K562 (cell line): ENCODE measurements around the gene ALOXE3. TPM values are rescaled to one million over a fixed set of nuclear protein-coding genes. Genes with fewer than 3 reads are reported as not detected.
A peak's percentile ranks its signal among the peaks of the same experiment; 100 is the strongest.

ENCODE experiments used
- CCAR2 ChIP-seq: fragments of 200-400 bp; formaldehyde crosslinking; IDR thresholded peaks from 2 replicates; pipeline ENCODE4 v1.6.1; 2017; ENCODE audit warnings: mild to moderate bottlenecking, low read depth, low read length
- CXXC5 ChIP-seq: fragments of 250-450 bp; sonication (Bioruptor Pico); IDR thresholded peaks from 2 replicates; pipeline ENCODE4 v1.8.0; 2022; ENCODE audit warnings: inconsistent platforms, mild to moderate bottlenecking, moderate library complexity
- DIDO1 ChIP-seq: fragments of 450-650 bp; IDR thresholded peaks from 2 replicates; pipeline ENCODE4 v1.6.1; 2016; ENCODE audit warnings: low read depth, missing biosample characterization, missing genetic modification characterization
- GATAD2B ChIP-seq: fragments of 450-650 bp; IDR thresholded peaks from 2 replicates; pipeline ENCODE4 v1.6.1; 2017; ENCODE audit warnings: mild to moderate bottlenecking, borderline replicate concordance
- HDAC2 ChIP-seq: fragments of 450-650 bp; IDR thresholded peaks from 2 replicates; pipeline ENCODE4 v1.6.1; 2016; ENCODE audit warnings: mild to moderate bottlenecking
- NCOR1 ChIP-seq: fragments of 450-650 bp; IDR thresholded peaks from 2 replicates; pipeline ENCODE4 v1.6.1; 2016; ENCODE audit warnings: mild to moderate bottlenecking, moderate library complexity
- PHB2 ChIP-seq: fragments of 450-650 bp; IDR thresholded peaks from 2 replicates; pipeline ENCODE4 v1.6.1; 2017; ENCODE audit warnings: low read depth
- ZSCAN32 ChIP-seq: fragments of 450-650 bp; formaldehyde crosslinking; IDR thresholded peaks from 2 replicates; pipeline ENCODE4 v1.4.0; 2020; ENCODE audit warnings: mild to moderate bottlenecking, moderate library complexity
- polyA plus RNA-seq, 8 experiments: library from polyadenylated mRNA; depleted of rRNA in 4 of 8; stranded (reverse) in 5 of 8; unstranded in 3 of 8; fragments of >200 nt; fragmentation: Nextera tagmentation in 2 of 8; fragmentation: Illumina TruSeq in 1 of 8; extraction: Ambion mirVana in 2 of 8; extraction: Trizol in 1 of 8; gene quantifications; 2 replicates each; pipeline versions ENCODE4 v1.2.1 to v1.2.3, GENCODE V29; 2011 to 2014; ENCODE audit warnings: inconsistent platforms in 1 of 8, missing spikeins in 1 of 8
- total RNA-seq, 7 experiments: library from RNA; depleted of rRNA in 6 of 7; stranded (reverse); fragments of >200 nt in 6 of 7; fragmentation: Illumina TruSeq in 2 of 7; extraction: Trizol in 2 of 7; gene quantifications; 2 replicates each; pipeline versions ENCODE4 v1.2.1 to v1.2.3, GENCODE V29; 2011 to 2021; ENCODE audit warnings: low replicate concordance in 1 of 7
- TF ChIP-seq, protein P1 (sequence below): sonication (generic); formaldehyde crosslinking; IDR thresholded peaks from 2 replicates; pipeline ENCODE4 v1.5.0; 2020; ENCODE audit warnings: missing genetic modification reagents
- TF ChIP-seq, protein P2 (sequence below), 2 experiments: IDR thresholded peaks; 2 replicates each; pipeline ENCODE4 v1.6.1; 2011; ENCODE audit warnings: borderline replicate concordance in 1 of 2, control low read depth in 1 of 2, low read depth in 1 of 2, low read length in 1 of 2, mild to moderate bottlenecking in 1 of 2, mixed read lengths in 1 of 2, moderate library complexity in 1 of 2; ENCODE audit not compliant: insufficient read depth in 1 of 2, insufficient read length in 1 of 2, poor library complexity in 1 of 2, severe bottlenecking in 1 of 2; ENCODE audit errors: extremely low read depth in 1 of 2
- TF ChIP-seq, protein P3 (sequence below), 2 experiments: fragments of 450-650 bp in 1 of 2; sonication (generic) in 1 of 2; formaldehyde crosslinking; conservative IDR thresholded peaks; 2 replicates each; pipeline versions ENCODE4 v1.4.0 to v1.8.1; 2020 to 2022; ENCODE audit warnings: mild to moderate bottlenecking in 1 of 2, missing genetic modification reagents in 1 of 2
- TF ChIP-seq, protein P4 (sequence below): fragments of 450-650 bp; formaldehyde crosslinking; IDR thresholded peaks from 2 replicates; pipeline ENCODE4 v1.4.0; 2020; ENCODE audit warnings: mild to moderate bottlenecking
- TF ChIP-seq, protein P5 (sequence below): IDR thresholded peaks from 3 replicates; pipeline ENCODE4 v1.6.1; 2011; ENCODE audit warnings: borderline replicate concordance, mild to moderate bottlenecking; ENCODE audit not compliant: insufficient read length, insufficient read depth
- TF ChIP-seq, protein P6 (sequence below), 2 experiments: fragments of 450-650 bp; formaldehyde crosslinking in 1 of 2; IDR thresholded peaks; 2 replicates each; pipeline versions ENCODE4 v1.4.0 to v1.6.1; 2014 to 2020; ENCODE audit warnings: mild to moderate bottlenecking in 2 of 2, borderline replicate concordance in 1 of 2, low read depth in 1 of 2

The ALOXE3 gene
- total and polyA plus RNA-seq, 9 of the 15 experiments (the other 6 are each of a cell fraction or from before 2014, with no cell fraction given): 0.04 TPM; not detected in 8

DNA sequence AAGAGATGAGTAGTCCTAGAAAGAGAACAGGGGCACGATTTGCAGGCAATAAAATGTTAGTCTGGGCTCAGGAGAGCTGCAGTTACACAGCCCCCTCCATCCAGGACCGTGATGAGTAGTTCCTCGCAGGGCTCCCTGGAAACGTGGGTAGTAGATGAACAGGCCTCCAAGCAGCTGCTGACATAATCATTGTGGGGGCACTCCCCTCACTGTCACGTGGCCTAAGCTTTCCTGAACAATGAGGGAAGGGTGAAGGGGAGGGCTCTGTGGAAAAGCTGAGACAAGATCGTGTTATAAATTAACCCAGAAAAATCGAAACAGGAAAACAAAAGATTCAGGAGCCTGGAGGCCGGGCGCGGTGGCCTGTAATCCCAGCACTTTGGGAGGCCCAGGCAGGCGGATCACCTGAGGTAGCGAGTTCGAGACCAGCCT, 35.2 kb upstream of the ALOXE3 start (continued):
- TF ChIP-seq, protein P1, sequence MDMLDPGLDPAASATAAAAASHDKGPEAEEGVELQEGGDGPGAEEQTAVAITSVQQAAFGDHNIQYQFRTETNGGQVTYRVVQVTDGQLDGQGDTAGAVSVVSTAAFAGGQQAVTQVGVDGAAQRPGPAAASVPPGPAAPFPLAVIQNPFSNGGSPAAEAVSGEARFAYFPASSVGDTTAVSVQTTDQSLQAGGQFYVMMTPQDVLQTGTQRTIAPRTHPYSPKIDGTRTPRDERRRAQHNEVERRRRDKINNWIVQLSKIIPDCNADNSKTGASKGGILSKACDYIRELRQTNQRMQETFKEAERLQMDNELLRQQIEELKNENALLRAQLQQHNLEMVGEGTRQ (CRISPR knock-in tag): peak; percentile 87
- TF ChIP-seq, protein P2, sequence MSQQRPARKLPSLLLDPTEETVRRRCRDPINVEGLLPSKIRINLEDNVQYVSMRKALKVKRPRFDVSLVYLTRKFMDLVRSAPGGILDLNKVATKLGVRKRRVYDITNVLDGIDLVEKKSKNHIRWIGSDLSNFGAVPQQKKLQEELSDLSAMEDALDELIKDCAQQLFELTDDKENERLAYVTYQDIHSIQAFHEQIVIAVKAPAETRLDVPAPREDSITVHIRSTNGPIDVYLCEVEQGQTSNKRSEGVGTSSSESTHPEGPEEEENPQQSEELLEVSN (IDR thresholded peaks at IDR 0.05; ENCODE audit: borderline replicate concordance in 1 of 2, extremely low read depth in 1 of 2, insufficient read depth in 1 of 2, insufficient read length in 1 of 2, low read depth in 1 of 2, low read length in 1 of 2, poor library complexity in 1 of 2, severe bottlenecking in 1 of 2): peak; percentile 21 to 22
- no peak for TF ChIP-seq GATAD2B
- TF ChIP-seq ZSCAN32 (CRISPR knock-in tag): no peak
- TF ChIP-seq, protein P3, sequence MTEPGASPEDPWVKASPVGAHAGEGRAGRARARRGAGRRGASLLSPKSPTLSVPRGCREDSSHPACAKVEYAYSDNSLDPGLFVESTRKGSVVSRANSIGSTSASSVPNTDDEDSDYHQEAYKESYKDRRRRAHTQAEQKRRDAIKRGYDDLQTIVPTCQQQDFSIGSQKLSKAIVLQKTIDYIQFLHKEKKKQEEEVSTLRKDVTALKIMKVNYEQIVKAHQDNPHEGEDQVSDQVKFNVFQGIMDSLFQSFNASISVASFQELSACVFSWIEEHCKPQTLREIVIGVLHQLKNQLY (CRISPR knock-in tag; conservative IDR thresholded peaks at IDR 0.05): no peak
- no peak for TF ChIP-seq DIDO1 (tag)
- no peak for TF ChIP-seq CXXC5 (CRISPR knock-in tag)
- TF ChIP-seq, protein P4, sequence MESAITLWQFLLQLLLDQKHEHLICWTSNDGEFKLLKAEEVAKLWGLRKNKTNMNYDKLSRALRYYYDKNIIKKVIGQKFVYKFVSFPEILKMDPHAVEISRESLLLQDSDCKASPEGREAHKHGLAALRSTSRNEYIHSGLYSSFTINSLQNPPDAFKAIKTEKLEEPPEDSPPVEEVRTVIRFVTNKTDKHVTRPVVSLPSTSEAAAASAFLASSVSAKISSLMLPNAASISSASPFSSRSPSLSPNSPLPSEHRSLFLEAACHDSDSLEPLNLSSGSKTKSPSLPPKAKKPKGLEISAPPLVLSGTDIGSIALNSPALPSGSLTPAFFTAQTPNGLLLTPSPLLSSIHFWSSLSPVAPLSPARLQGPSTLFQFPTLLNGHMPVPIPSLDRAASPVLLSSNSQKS (CRISPR knock-in tag): no peak
- TF ChIP-seq HDAC2: no peak
- no peak for TF ChIP-seq NCOR1
- TF ChIP-seq, protein P5, sequence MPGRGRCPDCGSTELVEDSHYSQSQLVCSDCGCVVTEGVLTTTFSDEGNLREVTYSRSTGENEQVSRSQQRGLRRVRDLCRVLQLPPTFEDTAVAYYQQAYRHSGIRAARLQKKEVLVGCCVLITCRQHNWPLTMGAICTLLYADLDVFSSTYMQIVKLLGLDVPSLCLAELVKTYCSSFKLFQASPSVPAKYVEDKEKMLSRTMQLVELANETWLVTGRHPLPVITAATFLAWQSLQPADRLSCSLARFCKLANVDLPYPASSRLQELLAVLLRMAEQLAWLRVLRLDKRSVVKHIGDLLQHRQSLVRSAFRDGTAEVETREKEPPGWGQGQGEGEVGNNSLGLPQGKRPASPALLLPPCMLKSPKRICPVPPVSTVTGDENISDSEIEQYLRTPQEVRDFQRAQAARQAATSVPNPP: no peak
- TF ChIP-seq, protein P6, sequence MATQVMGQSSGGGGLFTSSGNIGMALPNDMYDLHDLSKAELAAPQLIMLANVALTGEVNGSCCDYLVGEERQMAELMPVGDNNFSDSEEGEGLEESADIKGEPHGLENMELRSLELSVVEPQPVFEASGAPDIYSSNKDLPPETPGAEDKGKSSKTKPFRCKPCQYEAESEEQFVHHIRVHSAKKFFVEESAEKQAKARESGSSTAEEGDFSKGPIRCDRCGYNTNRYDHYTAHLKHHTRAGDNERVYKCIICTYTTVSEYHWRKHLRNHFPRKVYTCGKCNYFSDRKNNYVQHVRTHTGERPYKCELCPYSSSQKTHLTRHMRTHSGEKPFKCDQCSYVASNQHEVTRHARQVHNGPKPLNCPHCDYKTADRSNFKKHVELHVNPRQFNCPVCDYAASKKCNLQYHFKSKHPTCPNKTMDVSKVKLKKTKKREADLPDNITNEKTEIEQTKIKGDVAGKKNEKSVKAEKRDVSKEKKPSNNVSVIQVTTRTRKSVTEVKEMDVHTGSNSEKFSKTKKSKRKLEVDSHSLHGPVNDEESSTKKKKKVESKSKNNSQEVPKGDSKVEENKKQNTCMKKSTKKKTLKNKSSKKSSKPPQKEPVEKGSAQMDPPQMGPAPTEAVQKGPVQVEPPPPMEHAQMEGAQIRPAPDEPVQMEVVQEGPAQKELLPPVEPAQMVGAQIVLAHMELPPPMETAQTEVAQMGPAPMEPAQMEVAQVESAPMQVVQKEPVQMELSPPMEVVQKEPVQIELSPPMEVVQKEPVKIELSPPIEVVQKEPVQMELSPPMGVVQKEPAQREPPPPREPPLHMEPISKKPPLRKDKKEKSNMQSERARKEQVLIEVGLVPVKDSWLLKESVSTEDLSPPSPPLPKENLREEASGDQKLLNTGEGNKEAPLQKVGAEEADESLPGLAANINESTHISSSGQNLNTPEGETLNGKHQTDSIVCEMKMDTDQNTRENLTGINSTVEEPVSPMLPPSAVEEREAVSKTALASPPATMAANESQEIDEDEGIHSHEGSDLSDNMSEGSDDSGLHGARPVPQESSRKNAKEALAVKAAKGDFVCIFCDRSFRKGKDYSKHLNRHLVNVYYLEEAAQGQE (IDR thresholded peaks at IDR 0.05; ENCODE audit: borderline replicate concordance): 0 out of 2 replicates have a peak, but pooled peaks have one; percentile 12
- TF ChIP-seq, protein P6 (CRISPR knock-in tag; IDR thresholded peaks at IDR 0.05; ENCODE audit: low read depth): no peak
- TF ChIP-seq CCAR2: no peak
- TF ChIP-seq PHB2: no peak
